ENCODE data around the gene SPATA16.

- TF ChIP-seq CTCF (IDR thresholded peaks at IDR 0.05) = no peak
- TF ChIP-seq POLR2A (IDR thresholded peaks at IDR 0.05) = no peak
These were observed 153.8 kb downstream of the SPATA16 start for GRCh38 chr3:172987273-172987672.

Measured in testis (tissue), 2 donors.